Loucy (cell line): ENCODE measurements around the gene REEP1.

ENCODE experiments used
- CTCF ChIP-seq: fragments of 200-600 bp; sonication (generic); conservative IDR thresholded peaks from 2 replicates; pipeline ENCODE4 v1.5.1; 2014; ENCODE audit warnings: mild to moderate bottlenecking, antibody characterized with exemption, low read length
- EZH2phosphoT487 ChIP-seq: fragments of 200-600 bp; IDR thresholded peaks from 2 replicates; pipeline ENCODE4 v1.6.1; 2018; ENCODE audit warnings: antibody characterized with exemption, mild to moderate bottlenecking, moderate library complexity, borderline replicate concordance

- TF ChIP-seq CTCF (no peak), EZH2phosphoT487 (no peak)
These were observed 126.2 kb downstream of the REEP1 start for GRCh38 chr2:86211033-86211795.
